GM12892 (cell line): Measurements from ENCODE around the gene UBB.

Experiments used
- POLR2AphosphoS5 ChIP-seq: IDR thresholded peaks from 2 replicates; pipeline ENCODE4 v1.6.1; 2011; ENCODE audit warnings: low read depth, low read length, control low read depth
- TAF1 ChIP-seq: IDR thresholded peaks from 2 replicates; pipeline ENCODE4 v1.6.1; 2011; ENCODE audit warnings: low read depth, mild to moderate bottlenecking, control low read depth, low read length, borderline replicate concordance

- TF ChIP-seq POLR2AphosphoS5 (no peak), TAF1 (no peak)
Observed at GRCh38 chr17:16422416-16422815, 41.5 kb downstream of the UBB start.
